ENCODE measurements around the gene CERT1.

Gene CERT1

GRCh38 chr5:75526070-75526469 is 14.6 kb upstream of the CERT1 start:
- Mint-ChIP-seq H3K4me3 (no peak overlapping the region), H3K27ac (no peak overlapping the region), H3K9me3 (peaks cover 21% of the 10 kb centered on the region), H3K36me3 (ENCODE audit: low read depth) (peaks cover 35% of the 10 kb centered on the region), H3K4me1 (peaks cover 6% of the 10 kb centered on the region), H3K27me3 (ENCODE audit: low read depth, poor library complexity) (no peaks in the 10 kb centered on the region)
- DNase-seq: no peak
- no peak for TF ChIP-seq CTCF (IDR thresholded peaks at IDR 0.05)

DNA sequence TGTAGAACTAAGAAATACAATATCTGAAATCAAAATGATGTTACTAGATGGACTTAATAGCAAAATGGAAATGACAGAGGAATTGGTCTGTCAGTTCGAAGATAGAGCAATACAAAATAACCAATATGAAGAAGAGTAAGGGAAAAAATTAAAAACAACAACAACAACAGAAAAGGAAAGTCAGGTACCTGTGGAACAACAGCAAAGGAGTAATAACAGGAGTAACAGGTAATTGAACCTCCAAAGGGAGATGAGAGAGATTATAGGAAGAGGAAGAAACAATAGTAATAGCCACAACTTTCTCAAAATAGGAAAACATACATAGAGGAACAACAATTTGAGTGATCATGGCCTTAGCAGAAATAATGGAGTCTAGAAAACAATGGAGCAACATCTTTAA is 13.9 kb upstream of the CERT1 start:
- peaks cover 6% of the 10 kb centered on the region for H3K4me1 Mint-ChIP-seq
- peaks cover 28% of the 10 kb centered on the region for H3K9me3 Mint-ChIP-seq
- no peak for DNase-seq
- H3K4me3 Mint-ChIP-seq: no peak overlapping the region
- no peak for TF ChIP-seq CTCF (IDR thresholded peaks at IDR 0.05)
- H3K27ac Mint-ChIP-seq: no peak overlapping the region
- H3K36me3 Mint-ChIP-seq (ENCODE audit: low read depth): peaks cover 42% of the 10 kb centered on the region
- no peaks in the 10 kb centered on the region for H3K27me3 Mint-ChIP-seq (ENCODE audit: low read depth, poor library complexity)

- Mint-ChIP-seq H3K9me3 (peaks cover 36% of the 10 kb centered on the region), H3K27ac (no peak overlapping the region), H3K27me3 (ENCODE audit: low read depth, poor library complexity) (no peaks in the 10 kb centered on the region), H3K4me3 (no peak overlapping the region), H3K4me1 (peaks cover 6% of the 10 kb centered on the region), H3K36me3 (ENCODE audit: low read depth) (peaks cover 50% of the 10 kb centered on the region)
- DNase-seq: no peak
- no peak for TF ChIP-seq CTCF (IDR thresholded peaks at IDR 0.05)
Observed at GRCh38 chr5:75524591-75524990, 13.2 kb upstream of the CERT1 start.

- Mint-ChIP-seq H3K36me3 (ENCODE audit: low read depth) (peaks cover 53% of the 10 kb centered on the region), H3K9me3 (peaks cover 39% of the 10 kb centered on the region), H3K27ac (no peak overlapping the region), H3K4me1 (peaks cover 3% of the 10 kb centered on the region), H3K27me3 (ENCODE audit: low read depth, poor library complexity) (no peaks in the 10 kb centered on the region), H3K4me3 (no peak overlapping the region)
- no peak for TF ChIP-seq CTCF (IDR thresholded peaks at IDR 0.05)
- DNase-seq: no peak
Observed at GRCh38 chr5:75524071-75524470, 12.6 kb upstream of the CERT1 start.

- DNase-seq: no peak
- Mint-ChIP-seq H3K4me3 (no peak overlapping the region), H3K27me3 (ENCODE audit: low read depth, poor library complexity) (no peaks in the 10 kb centered on the region), H3K9me3 (peaks cover 42% of the 10 kb centered on the region), H3K36me3 (ENCODE audit: low read depth) (peaks cover 53% of the 10 kb centered on the region), H3K4me1 (no peaks in the 10 kb centered on the region), H3K27ac (no peak overlapping the region)
- TF ChIP-seq CTCF (IDR thresholded peaks at IDR 0.05): no peak
Observed at GRCh38 chr5:75523275-75523674, 11.8 kb upstream of the CERT1 start.

- H3K4me3 Mint-ChIP-seq: no peak overlapping the region
- peaks cover 49% of the 10 kb centered on the region for H3K9me3 Mint-ChIP-seq
- no peaks in the 10 kb centered on the region for H3K27me3 Mint-ChIP-seq (ENCODE audit: low read depth, poor library complexity)
- peaks cover 58% of the 10 kb centered on the region for H3K36me3 Mint-ChIP-seq (ENCODE audit: low read depth)
- no peak for DNase-seq
- no peak overlapping the region for H3K27ac Mint-ChIP-seq
- no peaks in the 10 kb centered on the region for H3K4me1 Mint-ChIP-seq
- TF ChIP-seq CTCF (IDR thresholded peaks at IDR 0.05): no peak
Observed at GRCh38 chr5:75522542-75522941, 11.1 kb upstream of the CERT1 start.

All from nephron progenitor cell (in vitro differentiated cells).